Mesothelial cell of epicardium (in vitro differentiated cells): ENCODE results near the gene NPFFR1. TPM values are rescaled to one million over a fixed set of nuclear protein-coding genes. Genes with fewer than 3 reads are reported as not detected.
"Not testable (repeated sequence)": the region's sequence is repeated elsewhere in the genome, so short reads cannot be mapped to it uniquely, and the experiment has no call there.

Experiments
- DNase-seq, 2 experiments: peaks; one replicate each; pipeline ENCODE4 v3.0.0; 2021; ENCODE audit warnings: low spot score in 2 of 2; ENCODE audit not compliant: unreplicated experiment in 2 of 2
- H3K27ac Mint-ChIP-seq: 2 replicates; pipeline ENCODE4 v1.8.0; 2021; ENCODE audit warnings: mixed read lengths
- H3K27me3 Mint-ChIP-seq: 2 replicates; pipeline ENCODE4 v1.8.0; 2021; ENCODE audit warnings: low read depth, mixed read lengths
- H3K36me3 Mint-ChIP-seq: 2 replicates; pipeline ENCODE4 v1.8.0; 2021; ENCODE audit warnings: mixed read lengths
- H3K4me1 Mint-ChIP-seq: 2 replicates; pipeline ENCODE4 v1.8.0; 2021; ENCODE audit warnings: mixed read lengths
- H3K4me3 Mint-ChIP-seq: 2 replicates; pipeline ENCODE4 v1.8.0; 2021; ENCODE audit warnings: mild to moderate bottlenecking, moderate library complexity, mixed read lengths
- H3K9me3 Mint-ChIP-seq: 2 replicates; pipeline ENCODE4 v1.8.0; 2021; ENCODE audit warnings: mixed read lengths
- total RNA-seq: library from RNA; stranded (reverse); gene quantifications from 3 replicates; pipeline ENCODE4 v1.2.1, GENCODE V29; 2021
- TF ChIP-seq, protein P1 (sequence below): fragments of 200-600 bp; sonication (generic); IDR thresholded peaks from one replicate; pipeline ENCODE4 v1.5.0; 2021; ENCODE audit warnings: antibody characterized with exemption; ENCODE audit not compliant: unreplicated experiment

Gene NPFFR1
- total RNA-seq, 1 donor from 2014 or later: 0.13 TPM

DNA sequence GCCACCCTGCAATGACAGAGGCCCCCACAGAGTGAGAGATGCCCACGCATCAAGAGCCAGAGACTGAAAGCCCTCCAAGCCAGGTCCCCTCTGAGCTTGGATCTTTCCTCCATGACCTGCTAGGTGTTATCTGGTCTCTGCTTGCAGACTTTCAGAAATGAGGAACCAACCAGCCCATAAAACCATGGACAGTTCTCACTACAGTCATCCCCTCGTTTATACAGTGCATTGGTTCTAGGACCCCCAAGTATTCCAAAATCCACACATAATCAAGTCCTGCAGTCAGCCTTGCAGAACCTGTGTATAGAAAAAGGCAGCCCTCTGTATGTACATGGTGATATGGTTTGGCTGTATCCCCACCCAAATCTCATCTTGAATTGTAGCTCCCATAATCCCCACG is 23.1 kb downstream of the NPFFR1 start:
- Mint-ChIP-seq H3K9me3 (peaks cover 15% of the 10 kb centered on the region), H3K27ac (no peak overlapping the region), H3K4me1 (peaks cover 17% of the 10 kb centered on the region), H3K4me3 (no peak overlapping the region), H3K36me3 (peaks cover 2% of the 10 kb centered on the region), H3K27me3 (peaks cover 11% of the 10 kb centered on the region)
- no peak for DNase-seq
- TF ChIP-seq, protein P1, sequence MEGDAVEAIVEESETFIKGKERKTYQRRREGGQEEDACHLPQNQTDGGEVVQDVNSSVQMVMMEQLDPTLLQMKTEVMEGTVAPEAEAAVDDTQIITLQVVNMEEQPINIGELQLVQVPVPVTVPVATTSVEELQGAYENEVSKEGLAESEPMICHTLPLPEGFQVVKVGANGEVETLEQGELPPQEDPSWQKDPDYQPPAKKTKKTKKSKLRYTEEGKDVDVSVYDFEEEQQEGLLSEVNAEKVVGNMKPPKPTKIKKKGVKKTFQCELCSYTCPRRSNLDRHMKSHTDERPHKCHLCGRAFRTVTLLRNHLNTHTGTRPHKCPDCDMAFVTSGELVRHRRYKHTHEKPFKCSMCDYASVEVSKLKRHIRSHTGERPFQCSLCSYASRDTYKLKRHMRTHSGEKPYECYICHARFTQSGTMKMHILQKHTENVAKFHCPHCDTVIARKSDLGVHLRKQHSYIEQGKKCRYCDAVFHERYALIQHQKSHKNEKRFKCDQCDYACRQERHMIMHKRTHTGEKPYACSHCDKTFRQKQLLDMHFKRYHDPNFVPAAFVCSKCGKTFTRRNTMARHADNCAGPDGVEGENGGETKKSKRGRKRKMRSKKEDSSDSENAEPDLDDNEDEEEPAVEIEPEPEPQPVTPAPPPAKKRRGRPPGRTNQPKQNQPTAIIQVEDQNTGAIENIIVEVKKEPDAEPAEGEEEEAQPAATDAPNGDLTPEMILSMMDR: no peak

DNA sequence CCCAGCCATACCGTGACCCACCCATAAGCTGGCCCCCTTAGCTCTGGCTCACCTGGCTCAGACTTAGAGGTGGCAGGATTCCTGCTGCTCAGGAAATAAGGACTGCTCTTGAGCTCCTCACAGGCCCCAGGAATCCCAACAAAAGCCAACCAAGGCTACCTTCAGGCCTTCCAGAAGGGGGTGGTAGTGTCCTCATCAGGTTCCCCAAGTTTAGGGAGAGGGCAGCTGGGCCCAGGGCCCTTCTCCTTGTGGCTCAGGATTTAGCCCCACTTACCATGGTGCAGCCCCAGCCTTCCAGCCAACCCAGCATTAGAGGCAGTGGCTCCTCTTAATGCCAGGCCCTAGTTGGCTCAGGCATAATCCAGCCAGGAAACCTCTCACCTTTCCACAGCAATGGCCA is 23.5 kb downstream of the NPFFR1 start:
- H3K27ac Mint-ChIP-seq: no peak overlapping the region
- H3K4me1 Mint-ChIP-seq: peaks cover 17% of the 10 kb centered on the region
- no peak overlapping the region for H3K4me3 Mint-ChIP-seq

DNA sequence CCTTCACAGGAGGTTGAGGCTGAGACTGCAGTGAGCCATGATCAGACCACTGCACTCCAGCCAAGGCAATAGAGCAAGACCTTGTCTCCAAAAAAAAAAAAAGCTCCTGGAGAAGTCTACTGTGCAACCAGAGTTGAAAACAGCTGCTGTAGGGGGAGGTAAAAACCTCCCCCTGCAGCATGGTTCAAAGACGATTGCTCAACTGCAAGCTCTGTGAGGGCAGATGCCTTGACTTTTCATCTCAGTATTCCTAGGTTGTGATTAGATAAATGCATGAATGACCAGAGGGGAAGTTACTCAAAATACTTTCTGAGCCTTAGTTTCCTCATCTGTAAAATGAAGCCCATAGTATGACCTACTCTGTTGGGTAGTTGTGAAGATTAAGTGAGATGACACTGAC is 25.6 kb downstream of the NPFFR1 start:
- DNase-seq: no peak
- TF ChIP-seq, protein P1: no peak
- Mint-ChIP-seq H3K4me1 (peaks cover 22% of the 10 kb centered on the region), H3K36me3 (peaks cover 2% of the 10 kb centered on the region), H3K27ac (peak overlapping the region; percentile 97), H3K9me3 (peaks cover 15% of the 10 kb centered on the region), H3K4me3 (no peak overlapping the region), H3K27me3 (peaks cover 4% of the 10 kb centered on the region)

More for the DNA sequence above, 23.5 kb downstream of the NPFFR1 start:
- H3K9me3 Mint-ChIP-seq: peaks cover 15% of the 10 kb centered on the region
- TF ChIP-seq, protein P1: no peak
- DNase-seq: no peak
- H3K36me3 Mint-ChIP-seq: peaks cover 2% of the 10 kb centered on the region
- H3K27me3 Mint-ChIP-seq: peaks cover 9% of the 10 kb centered on the region

DNA sequence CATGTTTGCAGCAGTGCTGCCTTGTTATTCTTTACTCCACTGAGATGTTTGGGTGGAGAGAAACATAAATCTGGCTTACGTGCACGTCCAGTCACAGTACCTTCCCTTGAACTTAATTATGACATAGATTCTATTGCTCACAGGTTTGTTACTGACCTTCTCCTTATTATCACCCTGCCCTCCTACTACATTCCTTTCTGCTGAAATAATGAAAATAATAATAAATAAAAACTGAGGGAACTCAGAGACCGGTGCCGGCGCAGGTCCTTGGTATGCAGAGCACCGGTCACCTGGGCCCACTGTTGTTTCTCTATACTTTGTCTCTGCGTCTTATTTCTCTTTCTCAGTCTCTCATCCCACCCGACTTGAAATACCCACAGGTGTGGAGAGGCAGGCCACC is 26.0 kb downstream of the NPFFR1 start:
- Mint-ChIP-seq H3K4me1 (peaks cover 22% of the 10 kb centered on the region), H3K9me3 (peaks cover 15% of the 10 kb centered on the region), H3K27ac (peak overlapping the region; percentile 97)
- not testable (repeated sequence) for DNase-seq, H3K4me3 Mint-ChIP-seq, H3K27me3 Mint-ChIP-seq, H3K36me3 Mint-ChIP-seq

DNA sequence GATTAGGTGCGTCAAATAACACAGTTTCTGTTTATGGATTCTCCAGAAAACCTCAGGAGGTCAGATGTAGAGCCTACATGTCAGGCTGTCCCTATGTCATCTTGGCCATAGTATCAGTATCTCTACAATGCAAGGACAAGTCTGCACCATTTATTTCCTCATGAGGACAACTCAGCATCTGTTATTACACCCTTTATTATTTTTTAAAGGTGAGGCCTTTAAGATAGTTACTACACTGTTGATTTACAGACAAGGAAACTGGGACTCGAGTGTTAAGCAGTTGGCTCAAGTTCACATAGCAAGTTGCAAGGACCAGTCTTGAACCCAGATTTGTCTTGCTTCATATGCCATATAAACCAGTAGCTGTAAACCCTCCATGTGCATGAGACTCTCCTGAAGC is 27.3 kb downstream of the NPFFR1 start:
- peaks cover 13% of the 10 kb centered on the region for H3K9me3 Mint-ChIP-seq
- H3K36me3 Mint-ChIP-seq: peaks cover 2% of the 10 kb centered on the region
- H3K4me1 Mint-ChIP-seq: peaks cover 22% of the 10 kb centered on the region
- no peak overlapping the region for H3K4me3 Mint-ChIP-seq
- H3K27ac Mint-ChIP-seq: no peak overlapping the region
- no peak for DNase-seq
- TF ChIP-seq, protein P1: no peak
- H3K27me3 Mint-ChIP-seq: no peaks in the 10 kb centered on the region

- Mint-ChIP-seq H3K36me3 (peaks cover 2% of the 10 kb centered on the region), H3K27me3 (no peaks in the 10 kb centered on the region), H3K4me3 (no peak overlapping the region), H3K4me1 (peaks cover 22% of the 10 kb centered on the region), H3K27ac (no peak overlapping the region), H3K9me3 (peaks cover 10% of the 10 kb centered on the region)
- TF ChIP-seq, protein P1: no peak
- DNase-seq: no peak
Observed at GRCh38 chr10:70255329-70256299, 28.2 kb downstream of the NPFFR1 start.
